Activated naive CD4-positive, alpha-beta T cell treated with Interleukin-2 at 50 U/mL for 16 hours (primary cell): ENCODE measurements around the gene CHST11.
A peak's percentile ranks its signal among the peaks of the same experiment; 100 is the strongest.

Experiments used
- DNase-seq: peaks from one replicate; pipeline ENCODE4 v3.0.0-alpha.2; 2020

CHST11 gene

GRCh38 chr12:104686196-104686595, 229.4 kb downstream of the CHST11 start:
- no peak for DNase-seq

- peak; percentile 48 for DNase-seq
Measured at GRCh38 chr12:104687823-104688573, 231.2 kb downstream of the CHST11 start.

GRCh38 chr12:104689635-104690034, 232.9 kb downstream of the CHST11 start:
- DNase-seq, result no peak

GRCh38 chr12:104691721-104692556, 235.2 kb downstream of the CHST11 start:
- no peak for DNase-seq

- DNase-seq, result no peak
Measured at GRCh38 chr12:104692557-104693218, 235.9 kb downstream of the CHST11 start.

- no peak for DNase-seq
Measured at GRCh38 chr12:104693493-104693892, 236.7 kb downstream of the CHST11 start.

GRCh38 chr12:104694161-104694560, 237.4 kb downstream of the CHST11 start:
- no peak for DNase-seq

- no peak for DNase-seq
Measured at GRCh38 chr12:104694711-104695110, 238.0 kb downstream of the CHST11 start.

GRCh38 chr12:104695453-104696148, 238.9 kb downstream of the CHST11 start:
- DNase-seq, result peak; percentile 86

GRCh38 chr12:104697186-104697585, 240.4 kb downstream of the CHST11 start:
- no peak for DNase-seq

GRCh38 chr12:104698871-104699270, 242.1 kb downstream of the CHST11 start:
- no peak for DNase-seq

- DNase-seq, result peak; percentile 18
Measured at GRCh38 chr12:104699489-104700190, 242.9 kb downstream of the CHST11 start.

- no peak for DNase-seq
Measured at GRCh38 chr12:104700324-104700723, 243.6 kb downstream of the CHST11 start.

GRCh38 chr12:104701301-104701700, 244.6 kb downstream of the CHST11 start:
- no peak for DNase-seq

GRCh38 chr12:104701756-104702155, 245.0 kb downstream of the CHST11 start:
- no peak for DNase-seq

- no peak for DNase-seq
Measured at GRCh38 chr12:104702565-104703139, 245.9 kb downstream of the CHST11 start.

GRCh38 chr12:104703372-104703771, 246.6 kb downstream of the CHST11 start:
- DNase-seq, result no peak

GRCh38 chr12:104704224-104704779, 247.6 kb downstream of the CHST11 start:
- DNase-seq, result no peak

GRCh38 chr12:104707194-104707593, 250.4 kb downstream of the CHST11 start:
- DNase-seq, result no peak

GRCh38 chr12:104707794-104708558, 251.2 kb downstream of the CHST11 start:
- no peak for DNase-seq

- DNase-seq, result no peak
Measured at GRCh38 chr12:104708891-104709290, 252.1 kb downstream of the CHST11 start.
